ENCODE data around the gene PARP2. TPM values are rescaled to one million over a fixed set of nuclear protein-coding genes. Genes with fewer than 3 reads are reported as not detected.
A peak's percentile ranks its signal among the peaks of the same experiment; 100 is the strongest.
"Not testable (repeated sequence)": the region's sequence is repeated elsewhere in the genome, so short reads cannot be mapped to it uniquely, and the experiment has no call there.

Gene PARP2, protein sequence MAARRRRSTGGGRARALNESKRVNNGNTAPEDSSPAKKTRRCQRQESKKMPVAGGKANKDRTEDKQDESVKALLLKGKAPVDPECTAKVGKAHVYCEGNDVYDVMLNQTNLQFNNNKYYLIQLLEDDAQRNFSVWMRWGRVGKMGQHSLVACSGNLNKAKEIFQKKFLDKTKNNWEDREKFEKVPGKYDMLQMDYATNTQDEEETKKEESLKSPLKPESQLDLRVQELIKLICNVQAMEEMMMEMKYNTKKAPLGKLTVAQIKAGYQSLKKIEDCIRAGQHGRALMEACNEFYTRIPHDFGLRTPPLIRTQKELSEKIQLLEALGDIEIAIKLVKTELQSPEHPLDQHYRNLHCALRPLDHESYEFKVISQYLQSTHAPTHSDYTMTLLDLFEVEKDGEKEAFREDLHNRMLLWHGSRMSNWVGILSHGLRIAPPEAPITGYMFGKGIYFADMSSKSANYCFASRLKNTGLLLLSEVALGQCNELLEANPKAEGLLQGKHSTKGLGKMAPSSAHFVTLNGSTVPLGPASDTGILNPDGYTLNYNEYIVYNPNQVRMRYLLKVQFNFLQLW
- 8.3 TPM for total RNA-seq

DNA sequence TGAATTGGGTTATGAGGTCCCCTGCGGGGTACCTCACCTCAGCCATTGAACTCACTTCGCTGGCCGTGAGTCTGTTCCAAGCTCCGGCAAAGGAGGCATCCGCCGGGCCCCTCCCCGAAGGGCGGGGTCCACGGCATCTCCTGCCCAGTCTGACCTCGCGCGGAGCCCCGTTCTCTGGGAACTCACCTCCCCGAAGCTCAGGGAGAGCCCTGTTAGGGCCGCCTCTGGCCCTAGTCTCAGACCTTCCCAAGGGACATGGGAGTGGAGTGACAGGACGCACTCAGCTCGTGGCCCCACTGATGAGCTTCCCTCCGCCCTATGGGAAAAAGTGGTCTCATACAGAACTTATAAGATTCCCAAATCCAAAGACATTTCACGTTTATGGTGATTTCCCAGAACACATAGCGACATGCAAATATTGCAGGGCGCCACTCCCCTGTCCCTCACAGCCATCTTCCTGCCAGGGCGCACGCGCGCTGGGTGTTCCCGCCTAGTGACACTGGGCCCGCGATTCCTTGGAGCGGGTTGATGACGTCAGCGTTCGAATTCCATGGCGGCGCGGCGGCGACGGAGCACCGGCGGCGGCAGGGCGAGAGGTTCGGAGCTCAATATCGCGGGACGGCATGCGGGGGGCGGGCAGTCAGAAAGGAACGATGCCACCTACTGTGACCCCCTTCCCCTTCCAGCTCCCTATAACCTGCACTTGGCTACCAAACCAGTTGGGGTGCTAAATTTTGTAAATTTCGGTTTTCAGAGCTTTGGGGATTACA is at the start of gene PARP2:
TSS of gene PARP2 (plus strand) at position 544 of the 770 bp plus-strand sequence. CDS start at position 551, 7 bp downstream.
- DNase-seq (ENCODE audit: low read depth in 2 of 3, low spot score in 2 of 3) = peak; percentile 94 to 99 (median 99)

DNA sequence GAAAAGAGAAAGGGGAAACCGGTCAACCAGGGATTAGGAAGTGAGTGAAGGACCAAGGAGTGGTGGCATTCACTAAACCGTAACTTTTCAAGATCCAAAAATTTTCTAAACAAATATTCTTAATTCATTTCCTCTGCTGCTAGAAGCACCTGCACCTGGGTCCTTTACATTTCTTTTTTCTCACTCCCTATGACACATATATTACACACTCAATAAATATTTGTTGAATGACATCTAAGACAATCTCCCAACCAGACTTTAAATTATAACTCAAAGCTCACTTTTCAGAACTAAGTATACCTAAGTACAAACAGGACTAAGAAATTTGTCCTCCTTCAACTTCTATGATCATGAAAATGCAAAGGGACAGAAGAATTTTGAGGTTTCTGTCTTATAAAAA is 48.8 kb upstream of the PARP2 start:
- DNase-seq (ENCODE audit: low read depth in 2 of 3, low spot score in 2 of 3) = no peak

DNA sequence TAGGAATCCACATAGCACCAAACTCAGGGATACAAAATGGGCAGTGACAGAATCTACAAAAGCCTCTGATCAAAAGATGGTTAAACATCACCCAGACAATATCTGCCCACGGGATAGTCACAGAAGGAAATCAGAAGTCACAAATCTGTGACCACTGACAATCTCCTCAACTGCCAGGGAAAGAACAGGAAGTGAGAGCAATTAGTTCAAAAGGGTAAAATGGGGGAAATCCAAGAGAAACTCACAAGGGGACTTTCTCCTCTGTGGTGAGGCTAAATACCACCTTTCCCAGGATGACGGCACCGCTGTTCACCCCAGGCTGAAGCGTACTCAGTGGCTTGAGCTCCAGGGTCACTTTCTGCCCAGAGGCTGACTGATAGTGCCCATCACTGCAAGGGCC is 48.4 kb upstream of the PARP2 start:
- peak in 2 of 3 donors; percentile 8 to 9 for DNase-seq (ENCODE audit: low read depth in 2 of 3, low spot score in 2 of 3)

DNA sequence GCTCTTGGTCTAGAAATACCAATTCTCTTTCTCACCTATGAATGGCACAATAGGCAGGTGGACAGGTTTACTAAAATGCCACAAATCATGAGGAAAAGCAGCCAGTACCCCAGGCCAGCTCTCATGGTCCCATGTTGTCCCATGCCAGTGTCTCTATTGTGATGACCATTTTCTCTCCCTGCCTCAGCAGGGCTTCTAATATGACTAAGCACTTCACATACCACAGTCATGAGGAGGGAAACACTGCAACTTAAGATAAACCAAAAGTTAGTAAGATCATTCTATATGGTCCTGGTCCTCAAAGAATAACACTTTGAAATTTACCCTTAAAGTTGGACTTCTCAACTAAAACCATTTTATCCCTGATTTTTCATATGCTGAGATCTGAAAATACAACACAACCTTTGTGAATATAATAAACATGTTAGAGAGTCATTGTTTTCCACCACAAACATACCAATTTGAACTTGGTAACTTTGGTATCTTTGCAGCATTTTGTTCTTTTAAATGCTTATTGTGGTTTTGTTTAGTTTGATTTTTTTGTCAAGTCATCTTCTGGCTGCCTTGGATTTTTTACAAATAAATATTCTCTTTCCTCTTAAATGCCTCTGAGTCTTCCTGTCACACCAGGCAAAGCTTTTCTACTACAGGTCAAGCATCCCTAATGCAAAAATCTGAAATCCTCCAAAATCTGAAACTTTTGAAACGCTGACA is 41.2 kb upstream of the PARP2 start:
- DNase-seq (ENCODE audit: low read depth in 2 of 3, low spot score in 2 of 3) = peak in 2 of 3 donors; percentile 7 to 52

DNA sequence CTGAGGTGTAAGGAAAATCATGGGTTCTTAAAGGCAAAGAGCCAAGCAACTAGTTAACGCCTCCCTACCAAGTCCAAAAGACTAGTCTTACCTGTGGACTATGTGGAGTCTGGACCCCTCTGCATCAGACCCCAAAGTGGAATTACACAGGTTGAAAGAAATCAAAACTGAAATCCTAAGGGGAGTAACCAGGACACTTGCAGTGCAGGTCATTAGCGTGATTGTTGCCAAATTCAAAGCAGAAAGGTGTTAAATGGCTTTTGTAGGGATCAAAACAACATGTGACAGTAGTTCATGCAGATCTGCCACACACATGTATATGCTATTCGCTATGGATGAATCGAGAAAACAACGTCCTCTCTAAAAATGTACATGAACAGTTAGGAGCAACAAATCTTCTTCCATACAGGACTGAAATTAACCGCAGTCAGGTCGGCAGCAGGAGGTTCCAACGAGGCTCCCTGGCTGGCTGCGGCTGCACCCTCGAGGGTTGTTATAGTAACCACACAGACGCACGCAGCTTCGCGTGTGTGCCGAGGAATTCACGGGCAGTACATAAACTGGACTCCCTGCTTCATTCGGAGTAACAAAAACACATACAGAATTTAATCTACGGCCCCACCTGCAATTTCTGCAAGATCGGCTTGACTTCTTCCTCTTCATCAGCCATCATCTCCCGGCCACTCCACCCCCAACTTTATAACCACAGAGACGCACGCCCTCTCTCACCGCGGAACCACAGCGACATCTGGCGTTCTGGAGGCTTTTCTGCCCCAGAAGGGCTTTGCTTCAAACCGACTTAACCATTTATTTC is 38.0 kb upstream of the PARP2 start, which contains the start of gene TTC5:
TSS of gene TTC5 (minus strand) at position 687 of the 814 bp plus-strand sequence. CDS start at position 673, 14 bp downstream.
- peak; percentile 87 to 95 (median 90) for DNase-seq (ENCODE audit: low read depth in 2 of 3, low spot score in 2 of 3)

DNA sequence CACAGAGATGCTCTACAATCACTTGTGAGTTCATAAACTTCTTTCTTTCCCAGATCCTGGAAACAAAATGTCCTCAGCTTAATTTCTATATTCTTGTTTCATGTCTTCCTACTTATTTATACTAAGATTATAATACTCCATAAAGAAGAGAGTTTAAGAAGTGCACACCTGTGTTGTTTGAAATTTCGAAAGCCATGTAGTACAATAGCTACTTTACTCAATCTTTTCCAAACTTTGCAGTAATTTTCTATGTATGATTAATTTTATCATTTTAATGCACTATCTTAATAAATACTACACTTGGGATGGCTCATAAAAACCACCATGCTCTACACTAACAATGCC is 37.4 kb upstream of the PARP2 start:
- DNase-seq (ENCODE audit: low read depth in 2 of 3, low spot score in 2 of 3) = no peak

DNA sequence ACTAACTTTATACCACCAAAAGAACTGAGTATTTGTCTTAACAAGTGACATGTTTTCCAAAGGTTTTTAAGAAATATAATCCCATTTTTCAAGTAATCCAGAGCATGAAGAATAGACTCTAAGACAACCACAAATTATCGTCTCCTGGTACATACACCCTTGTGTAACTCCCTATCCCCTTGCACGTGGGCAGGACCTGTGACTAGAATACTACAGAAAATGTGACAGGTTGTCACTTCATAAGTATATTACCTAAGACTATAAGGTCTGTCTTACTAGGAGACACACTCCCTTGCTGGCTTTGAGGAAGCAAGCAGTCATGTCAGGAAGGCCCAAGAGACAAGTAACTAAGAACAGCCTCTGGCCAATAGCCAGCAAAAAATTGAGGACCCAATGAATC is 29.4 kb upstream of the PARP2 start:
- DNase-seq (ENCODE audit: low read depth in 2 of 3, low spot score in 2 of 3) = no peak

DNA sequence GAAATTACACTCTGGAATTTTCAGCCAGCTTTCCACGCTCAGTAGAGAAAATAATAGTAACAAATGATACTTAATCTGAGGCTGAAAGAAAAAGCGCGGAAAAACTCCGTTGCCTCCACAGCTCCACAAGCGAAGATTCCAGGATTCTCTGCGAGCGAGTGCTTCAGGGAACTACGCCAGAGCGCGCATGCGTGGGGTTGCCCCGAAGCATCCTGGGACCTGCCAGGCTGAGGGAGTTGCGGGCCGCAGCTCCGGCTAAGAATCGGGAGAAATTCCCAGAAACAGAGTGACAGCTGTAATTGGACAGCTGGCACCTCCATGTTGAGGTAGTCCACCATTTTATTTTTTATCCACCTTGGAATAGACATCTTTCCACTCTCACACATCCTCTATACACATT is 25.7 kb upstream of the PARP2 start:
- no peak for DNase-seq (ENCODE audit: low read depth in 2 of 3, low spot score in 2 of 3)

DNA sequence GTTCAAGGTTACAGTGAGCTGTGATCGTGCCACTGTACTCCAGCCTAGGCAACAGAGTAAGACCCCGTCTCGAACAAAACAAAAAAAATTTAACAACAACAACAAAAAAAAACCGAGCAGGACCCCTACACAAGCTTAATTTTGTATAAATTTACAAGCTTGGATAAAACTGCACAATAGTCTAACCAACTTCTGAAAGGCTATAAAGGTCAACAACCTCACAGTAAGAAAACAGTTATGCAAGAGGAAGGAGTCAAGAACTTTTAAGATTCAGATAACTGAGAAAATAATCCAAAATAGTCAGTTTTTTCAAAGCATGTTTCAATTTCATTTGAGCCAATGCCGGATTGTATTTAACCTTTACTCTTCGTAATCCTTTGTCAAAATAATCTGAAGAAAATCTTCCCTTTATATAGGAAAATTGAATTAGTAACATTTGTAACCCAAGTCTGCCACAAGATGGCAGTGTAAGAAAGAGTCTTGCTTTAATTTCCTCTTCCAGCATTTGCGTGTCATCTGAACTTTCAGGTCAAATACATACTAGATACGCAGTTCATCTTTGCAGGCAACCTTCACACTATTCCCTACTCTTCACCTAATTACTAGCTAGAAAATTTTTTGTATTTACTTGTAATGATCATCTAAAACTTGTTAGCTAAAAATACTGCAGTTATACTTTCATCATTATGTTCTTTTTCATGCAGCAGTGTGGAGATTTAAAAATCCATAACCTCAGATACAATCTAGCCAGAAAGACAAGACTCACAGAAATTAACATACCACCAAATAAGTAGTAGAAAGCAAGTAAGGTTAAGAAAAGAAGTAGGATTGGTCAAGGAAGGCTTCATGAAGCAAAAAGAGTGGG is 16.2 kb upstream of the PARP2 start:
- DNase-seq (ENCODE audit: low read depth in 2 of 3, low spot score in 2 of 3) = peak in 2 of 3 donors; percentile 62 to 83

DNA sequence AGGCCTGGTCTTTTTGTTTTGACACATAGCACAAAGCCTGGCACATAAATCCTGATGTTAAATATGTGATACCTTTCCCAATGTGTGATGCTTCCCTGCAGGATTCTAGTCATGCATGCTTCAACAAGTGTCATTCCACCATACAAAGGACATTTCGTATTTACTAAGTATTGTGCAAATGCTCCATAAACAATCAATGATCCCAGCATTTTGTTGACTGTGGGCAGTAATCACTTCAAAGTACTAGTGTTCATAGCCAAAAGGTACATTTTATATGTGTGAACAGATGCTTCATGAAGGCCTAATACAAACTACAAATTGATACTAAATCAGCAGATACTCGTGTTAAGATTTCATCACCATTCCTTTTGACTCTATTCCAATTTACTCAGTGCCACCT is 14.7 kb upstream of the PARP2 start:
- no peak for DNase-seq (ENCODE audit: low read depth in 2 of 3, low spot score in 2 of 3)

DNA sequence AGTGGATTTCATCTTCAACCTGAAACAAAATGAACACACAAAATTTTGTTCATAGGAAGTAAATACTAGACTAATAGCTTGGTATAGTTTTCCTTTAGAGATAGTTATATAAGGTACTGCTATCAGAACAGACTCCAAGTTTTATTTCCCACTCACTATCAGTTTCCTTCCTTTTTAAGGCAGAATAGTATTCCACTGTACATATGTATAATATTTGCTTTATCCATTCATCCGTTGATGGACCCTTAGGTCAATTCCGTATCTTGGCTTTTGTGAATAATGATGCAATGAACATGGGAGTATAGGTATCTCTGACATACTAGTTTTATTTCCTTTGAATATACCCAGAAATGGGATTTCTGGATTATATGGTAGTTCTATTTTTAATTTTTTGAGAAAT is 14.1 kb upstream of the PARP2 start:
- no peak for DNase-seq (ENCODE audit: low read depth in 2 of 3, low spot score in 2 of 3)

DNA sequence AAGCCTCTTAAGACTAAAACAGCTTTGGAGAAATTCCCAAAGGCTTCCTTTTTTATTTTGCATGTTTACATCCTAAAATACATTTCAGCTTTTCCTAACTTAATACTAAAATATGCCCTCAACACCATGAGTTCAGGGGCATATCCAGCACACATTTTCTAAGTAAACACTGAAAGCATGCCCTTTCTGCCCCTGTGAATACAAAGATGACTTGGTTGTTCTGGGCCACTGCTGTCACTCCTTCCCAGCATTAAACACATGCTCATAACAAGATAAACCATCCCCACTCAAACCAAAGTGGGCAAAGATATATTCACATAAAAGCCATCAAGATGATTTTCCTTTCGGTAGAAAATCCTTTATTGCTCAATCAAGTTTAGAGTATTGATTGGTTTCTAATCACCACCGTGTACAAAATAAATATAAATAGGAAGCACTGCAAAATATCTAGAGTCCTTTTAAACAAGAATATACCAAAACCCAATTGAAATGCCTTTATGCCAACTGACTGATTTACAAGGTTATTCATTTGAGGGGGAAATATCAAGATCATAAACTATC is 12.3 kb upstream of the PARP2 start:
- no peak for DNase-seq (ENCODE audit: low read depth in 2 of 3, low spot score in 2 of 3)

DNA sequence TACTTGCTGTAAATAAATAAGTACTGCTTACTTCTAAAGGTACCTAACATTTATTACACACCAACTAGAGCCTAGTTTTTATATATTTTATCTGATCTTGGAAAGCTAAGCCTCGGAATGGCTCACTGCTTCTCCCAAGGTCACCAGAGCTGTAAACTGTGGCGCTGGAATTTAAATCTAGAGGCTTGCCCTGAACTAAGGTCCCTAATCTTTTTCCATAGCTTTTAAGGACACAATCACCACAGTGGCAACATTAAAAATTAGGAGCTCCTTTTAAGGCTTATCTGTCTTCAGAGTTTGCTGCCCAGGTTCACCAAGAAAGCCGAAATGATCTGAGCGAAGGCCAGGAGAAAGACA is 11.0 kb upstream of the PARP2 start:
- no peak for DNase-seq (ENCODE audit: low read depth in 2 of 3, low spot score in 2 of 3)

DNA sequence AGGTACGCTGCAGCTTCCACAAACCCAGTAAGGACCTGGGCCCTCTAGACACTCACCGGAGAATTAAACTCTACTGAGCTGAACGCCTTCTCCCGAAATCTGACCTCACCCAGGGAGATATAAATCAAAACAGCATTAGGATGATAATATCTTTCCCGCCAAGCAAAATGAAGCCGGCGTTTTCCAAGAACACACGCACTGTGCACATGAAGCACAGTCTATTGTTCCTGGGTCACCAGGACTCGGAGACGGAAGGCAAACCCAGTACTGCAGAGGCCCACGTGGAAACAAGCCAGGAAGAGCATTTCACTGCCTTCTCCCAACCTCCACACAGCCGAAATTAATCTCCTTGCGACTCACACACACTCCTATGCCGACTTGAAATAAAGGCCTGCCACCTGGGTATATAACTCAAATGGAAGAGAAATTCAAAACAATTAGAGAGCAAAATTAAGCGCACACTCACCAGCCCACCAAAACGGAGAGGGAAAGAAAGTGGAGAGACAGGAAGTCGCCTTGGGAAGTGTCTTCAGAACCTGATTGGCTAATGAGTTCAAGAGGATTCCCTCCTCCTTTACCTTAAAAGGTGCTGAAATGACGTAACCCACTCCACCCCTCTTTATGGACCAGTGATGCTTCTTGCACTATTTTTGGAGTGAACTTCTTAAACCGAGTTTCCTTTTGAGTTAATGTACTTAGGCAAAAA is 10.5 kb upstream of the PARP2 start, which contains the start of gene CCNB1IP1:
TSS of gene CCNB1IP1 (minus strand) at position 492 of the 706 bp plus-strand sequence. CDS start 16,756 bp downstream, outside the sequence.
- DNase-seq (ENCODE audit: low read depth in 2 of 3, low spot score in 2 of 3) = peak; percentile 37 to 76 (median 71)

DNA sequence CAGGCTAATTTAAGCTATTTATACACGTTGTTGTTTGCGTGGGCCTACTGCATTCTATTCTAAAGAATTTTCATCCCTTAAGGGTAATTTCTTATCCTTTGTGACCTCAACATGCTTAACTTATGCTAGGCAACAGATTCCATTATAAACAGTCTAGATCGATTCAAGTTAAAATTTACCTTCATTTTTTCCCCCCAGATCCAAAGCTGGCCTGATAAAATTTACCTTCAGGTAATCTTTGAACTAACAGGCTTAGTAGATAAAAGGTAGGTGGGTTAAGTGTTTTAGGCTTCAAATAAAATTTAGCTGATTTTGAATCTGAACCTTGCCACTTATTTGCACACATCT is 10.0 kb upstream of the PARP2 start:
- no peak for DNase-seq (ENCODE audit: low read depth in 2 of 3, low spot score in 2 of 3)

DNA sequence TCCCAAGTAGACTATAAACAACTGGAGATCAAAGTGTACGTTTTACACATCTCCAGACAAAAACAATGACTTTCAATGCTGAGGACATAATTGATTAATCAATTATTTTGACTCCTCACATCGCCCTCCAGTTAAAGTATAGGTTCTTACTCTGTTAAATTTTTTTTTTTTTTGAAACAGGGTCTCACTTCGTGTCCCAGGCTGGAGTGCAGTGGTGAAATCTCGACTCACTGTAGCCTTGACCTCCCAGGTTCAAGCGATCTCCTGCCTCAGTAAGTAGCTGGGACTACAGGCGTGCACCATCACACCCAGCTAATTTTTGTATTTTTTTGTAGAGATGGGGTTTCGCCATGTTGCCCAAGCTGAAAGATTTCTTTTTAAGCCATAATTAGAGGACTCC is 9.4 kb upstream of the PARP2 start:
- DNase-seq (ENCODE audit: low read depth in 2 of 3, low spot score in 2 of 3) = no peak

DNA sequence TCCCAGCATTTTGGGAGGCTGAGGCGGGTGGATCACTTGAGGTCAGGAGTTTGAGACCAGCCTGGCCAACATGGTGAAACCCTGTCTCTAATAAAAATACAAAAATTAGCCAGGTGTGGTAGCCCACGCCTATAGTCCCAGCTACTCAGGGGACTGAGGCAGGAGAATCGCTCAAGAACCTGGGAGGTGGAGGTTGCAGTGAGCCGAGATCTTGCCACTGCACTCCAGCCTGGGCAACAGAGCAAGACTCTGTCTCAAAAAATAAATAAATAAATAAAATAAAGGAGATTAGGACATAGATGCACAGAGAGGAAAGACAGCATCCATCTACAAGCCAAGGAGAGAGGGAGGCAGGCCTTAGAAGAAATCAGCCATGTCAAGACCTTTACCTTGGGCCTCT is 2.4 kb upstream of the PARP2 start:
- DNase-seq (ENCODE audit: low read depth in 2 of 3, low spot score in 2 of 3) = not testable (repeated sequence)

DNA sequence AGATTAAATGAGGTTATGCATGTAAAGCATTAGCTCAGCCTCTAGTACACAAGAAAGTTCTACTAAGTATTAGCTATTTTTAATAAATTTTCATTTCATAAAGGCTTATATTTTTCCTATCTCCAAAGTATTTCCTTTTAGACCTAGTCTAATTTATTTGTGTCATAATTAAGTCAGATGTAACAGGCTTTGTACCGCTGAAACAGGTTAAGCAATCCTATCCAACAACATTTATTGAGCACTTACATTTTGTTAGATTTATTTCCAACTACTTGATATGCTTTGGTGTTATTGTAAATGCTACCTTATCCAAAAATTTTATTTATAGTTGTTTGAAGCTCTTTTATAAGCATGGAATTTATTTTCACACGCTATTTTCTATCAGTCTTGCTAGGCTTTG is 1.8 kb upstream of the PARP2 start:
- DNase-seq (ENCODE audit: low read depth in 2 of 3, low spot score in 2 of 3) = no peak
